HG02981 (cell line): ENCODE results near the gene CLIC2.
"Not testable (repeated sequence)": the region's sequence is repeated elsewhere in the genome, so short reads cannot be mapped to it uniquely, and the experiment has no call there.

Experiments
- ATAC-seq: cut with Tn5 transposase; IDR thresholded peaks from one replicate; pipeline ENCODE4 v1.9.1; 2021; ENCODE audit warnings: mild to moderate bottlenecking, moderate library complexity; ENCODE audit not compliant: unreplicated experiment

Gene CLIC2

GRCh38 chrX:155334486-155335336 is at the start of gene CLIC2:
Gene CLIC2, minus strand, starts transcription at chrX:155334614. Its CDS starts 187 bp downstream, at chrX:155334427.
- ATAC-seq = no peak

DNA sequence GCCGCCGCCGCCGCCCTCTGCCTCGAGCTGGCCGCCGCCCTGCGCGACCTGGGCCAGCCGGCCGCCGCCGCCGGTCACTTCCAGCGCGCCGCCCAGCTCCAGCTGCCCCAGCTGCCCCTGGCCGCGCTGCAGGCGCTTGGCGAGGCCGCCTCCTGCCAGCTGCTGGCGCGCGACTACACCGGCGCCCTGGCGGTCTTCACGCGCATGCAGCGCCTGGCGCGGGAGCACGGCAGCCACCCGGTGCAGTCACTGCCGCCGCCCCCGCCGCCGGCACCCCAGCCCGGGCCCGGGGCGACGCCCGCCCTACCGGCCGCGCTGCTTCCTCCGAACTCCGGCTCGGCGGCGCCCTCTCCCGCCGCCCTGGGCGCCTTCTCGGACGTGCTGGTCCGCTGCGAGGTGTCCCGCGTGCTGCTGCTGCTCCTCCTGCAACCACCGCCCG is 48.1 kb upstream of the CLIC2 start:
- peak; percentile 45 for ATAC-seq

DNA sequence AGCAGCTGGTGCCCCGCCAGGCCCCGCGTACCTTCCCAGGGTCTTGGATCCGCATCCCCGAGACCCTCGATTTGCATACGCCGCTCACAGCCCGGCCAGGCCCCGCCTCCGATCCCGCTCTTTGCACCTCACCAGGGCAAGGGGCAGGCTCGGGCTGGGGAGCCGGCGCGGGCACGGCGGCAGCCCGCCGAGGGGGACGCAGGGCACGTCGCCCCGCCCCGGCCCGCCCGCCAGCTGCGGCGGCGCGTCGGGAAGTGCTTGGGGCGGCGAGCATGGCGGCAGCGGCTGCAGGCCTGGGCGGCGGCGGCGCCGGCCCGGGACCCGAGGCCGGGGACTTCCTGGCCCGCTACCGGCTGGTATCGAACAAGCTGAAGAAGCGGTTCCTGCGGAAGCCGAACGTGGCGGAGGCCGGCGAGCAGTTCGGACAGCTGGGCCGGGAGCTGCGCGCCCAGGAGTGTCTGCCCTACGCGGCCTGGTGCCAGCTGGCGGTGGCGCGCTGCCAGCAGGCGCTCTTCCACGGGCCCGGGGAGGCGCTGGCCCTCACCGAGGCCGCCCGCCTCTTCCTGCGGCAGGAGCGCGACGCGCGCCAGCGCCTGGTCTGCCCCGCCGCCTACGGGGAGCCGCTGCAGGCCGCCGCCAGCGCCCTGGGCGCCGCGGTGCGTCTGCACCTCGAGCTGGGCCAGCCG is 47.6 kb upstream of the CLIC2 start, which contains the start of gene F8A2:
TSS of gene F8A2 (plus strand) at position 253 of the 686 bp plus-strand sequence. CDS start at position 273, 20 bp downstream.
- peak; percentile 72 for ATAC-seq

DNA sequence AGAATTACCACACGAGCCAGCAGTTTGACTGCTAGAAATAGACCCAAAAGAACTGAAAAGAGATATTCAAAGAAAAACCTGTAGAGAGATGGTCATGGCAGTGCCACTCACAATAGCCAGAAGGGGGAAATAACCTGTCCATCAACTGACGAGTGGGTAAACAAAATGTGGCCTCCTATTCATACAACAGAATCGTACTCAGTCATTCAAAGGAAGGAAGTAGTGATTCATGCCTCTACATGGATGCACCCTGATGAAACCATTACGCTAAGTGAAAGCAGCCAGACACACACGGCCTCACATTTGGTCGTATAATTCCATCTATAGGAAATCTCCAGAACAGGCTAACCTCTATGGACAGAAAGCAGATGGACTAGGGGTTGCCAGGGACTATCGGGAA is 45.4 kb upstream of the CLIC2 start:
- not testable (repeated sequence) for ATAC-seq

- peak; percentile 78 for ATAC-seq
Observed at GRCh38 chrX:155373777-155374458, 39.5 kb upstream of the CLIC2 start.

GRCh38 chrX:155363712-155364111 is 29.3 kb upstream of the CLIC2 start:
- ATAC-seq = not testable (repeated sequence)

- ATAC-seq = not testable (repeated sequence)
Observed at GRCh38 chrX:155349448-155349847, 15.0 kb upstream of the CLIC2 start.

- not testable (repeated sequence) for ATAC-seq
Observed at GRCh38 chrX:155345689-155346088, 11.3 kb upstream of the CLIC2 start.

DNA sequence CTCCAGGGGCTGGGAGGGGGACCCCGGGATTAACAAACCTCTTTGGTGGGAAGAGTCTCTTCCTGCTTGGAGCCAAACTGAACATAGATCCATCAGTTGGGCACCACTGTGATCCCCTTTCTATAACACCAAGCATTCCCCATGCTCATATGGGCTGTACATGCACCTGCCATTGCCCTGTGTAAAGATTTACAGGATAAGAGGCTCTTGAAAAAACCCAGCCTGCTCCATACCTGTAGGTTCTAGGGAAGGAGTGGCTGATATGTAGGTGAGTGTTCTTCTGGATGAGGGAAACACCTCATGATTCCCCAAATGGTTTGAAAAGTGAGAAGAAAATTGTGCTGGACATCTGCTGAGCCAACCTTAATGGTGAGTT is 911 bp upstream of the CLIC2 start:
- ATAC-seq = not testable (repeated sequence)

GRCh38 chrX:155333544-155334100 is 792 bp downstream of the CLIC2 start:
- no peak for ATAC-seq

DNA sequence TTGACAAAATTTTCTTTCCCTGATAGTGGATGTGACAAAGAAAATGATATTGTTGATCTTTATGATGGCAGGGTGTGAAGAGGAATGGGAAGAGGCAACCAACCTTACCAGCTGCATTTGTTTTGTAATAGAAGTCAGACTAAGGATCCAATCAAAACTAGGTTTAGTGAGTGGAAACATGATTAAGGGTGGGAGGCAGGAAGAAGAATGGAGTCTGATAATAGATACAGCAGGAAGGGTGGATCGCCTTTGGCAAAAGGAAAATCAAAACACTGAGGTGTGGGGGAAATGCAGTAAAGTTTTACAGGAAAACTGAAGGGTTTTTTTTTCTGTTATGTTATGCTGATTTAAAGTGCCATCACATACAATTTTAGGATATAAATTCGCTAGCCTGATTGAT is 3.4 kb downstream of the CLIC2 start:
- no peak for ATAC-seq

DNA sequence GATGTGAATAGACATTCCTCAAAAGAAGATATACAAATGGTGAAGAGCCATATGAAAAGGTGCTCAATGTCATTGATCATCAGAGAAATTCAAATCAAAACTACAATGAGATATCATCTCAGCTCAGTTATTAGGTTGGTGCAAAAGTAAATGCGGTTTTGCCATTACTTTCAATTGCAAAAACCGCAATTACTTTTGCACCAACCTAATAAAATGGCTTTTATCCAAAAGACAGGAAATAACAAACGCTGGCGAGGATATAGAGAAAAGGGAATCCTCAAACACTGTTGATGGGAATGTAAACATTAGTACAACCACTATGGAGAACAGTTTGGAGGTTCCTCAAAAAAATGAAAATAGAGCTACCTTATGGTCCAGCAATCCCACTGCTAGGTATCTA is 5.1 kb downstream of the CLIC2 start:
- ATAC-seq = no peak

DNA sequence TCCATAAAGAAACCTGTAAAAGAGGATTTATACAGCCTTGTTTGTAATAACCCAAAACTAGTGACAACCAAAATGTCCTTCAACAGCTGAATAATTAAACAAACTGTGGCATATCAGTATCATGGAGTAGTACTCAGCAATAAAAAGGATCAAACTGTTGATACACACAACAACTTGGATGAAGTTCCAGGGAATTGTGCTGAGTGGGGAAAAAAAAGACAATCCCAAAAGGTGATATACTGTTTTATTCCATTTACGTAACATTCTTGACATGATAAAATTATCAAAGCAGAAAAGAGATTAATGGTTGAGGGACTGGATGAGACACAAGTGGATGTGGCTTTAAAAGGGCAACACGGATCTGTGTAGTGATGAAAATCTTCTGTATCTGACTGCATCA is 7.8 kb downstream of the CLIC2 start:
- no peak for ATAC-seq

DNA sequence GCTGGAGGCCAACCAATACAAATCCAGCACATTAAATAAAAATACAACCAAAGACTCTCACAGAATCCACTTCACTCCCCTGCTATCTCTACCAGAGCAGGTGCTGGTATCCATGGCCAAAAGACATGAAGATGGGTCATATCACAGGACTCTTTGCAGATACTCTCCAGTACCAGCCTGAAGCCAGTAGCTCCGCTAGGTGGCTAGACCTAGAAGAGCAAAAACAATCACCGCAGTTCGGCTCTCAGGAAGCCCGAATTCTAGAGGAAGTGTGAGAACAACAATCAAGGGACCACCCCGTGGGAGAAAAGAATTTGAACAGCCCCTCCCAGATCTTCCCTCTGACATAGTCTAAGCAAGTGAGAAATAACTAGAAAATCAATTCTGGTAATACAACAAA is 20.2 kb downstream of the CLIC2 start:
- ATAC-seq = no peak

DNA sequence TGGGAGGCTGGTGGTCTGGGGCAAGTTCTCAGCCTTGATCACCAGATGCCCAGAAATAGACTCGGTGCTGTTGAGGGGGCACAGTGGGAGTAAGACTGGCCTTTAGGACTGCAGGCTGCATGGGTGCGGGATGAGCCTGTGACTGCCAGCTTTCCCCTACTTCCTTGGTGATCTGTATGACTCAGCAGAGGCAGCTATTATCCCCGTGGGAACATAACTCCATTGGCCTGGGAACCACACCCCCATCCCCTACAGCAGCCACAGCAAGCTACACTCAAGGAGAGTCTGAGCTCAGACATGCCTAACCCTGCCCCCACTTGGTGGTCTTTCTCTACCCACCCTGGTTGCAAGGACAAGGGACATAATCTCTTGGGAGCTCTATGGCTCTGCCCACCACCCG is 20.6 kb downstream of the CLIC2 start:
- ATAC-seq = no peak

DNA sequence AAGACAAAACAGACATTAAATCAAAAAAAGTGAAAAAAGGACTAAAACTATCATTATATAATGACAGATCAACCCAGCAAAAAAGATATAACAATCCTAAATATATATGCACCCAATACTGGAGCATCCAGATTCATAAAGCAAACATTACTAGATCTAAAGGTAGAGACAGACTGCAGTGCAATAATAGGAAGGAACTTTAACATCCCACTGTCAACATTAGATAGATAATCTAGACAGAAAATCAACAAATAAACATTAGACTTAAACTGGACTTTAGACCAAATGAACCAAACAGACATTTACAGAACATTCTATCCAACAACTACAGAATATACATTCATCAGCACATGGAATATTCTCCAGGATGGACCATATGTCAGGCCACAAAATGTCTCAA is 40.6 kb downstream of the CLIC2 start:
- no peak for ATAC-seq

- ATAC-seq = no peak
Observed at GRCh38 chrX:155279873-155280272, 54.5 kb downstream of the CLIC2 start.

GRCh38 chrX:155270969-155271368 is 63.4 kb downstream of the CLIC2 start:
- no peak for ATAC-seq

GRCh38 chrX:155267995-155268394 is 66.4 kb downstream of the CLIC2 start:
- not testable (repeated sequence) for ATAC-seq

GRCh38 chrX:155266439-155266838 is 68.0 kb downstream of the CLIC2 start:
- no peak for ATAC-seq
